Activated naive CD4-positive, alpha-beta T cell treated with anti-CD3 and anti-CD28 coated beads, Interleukin-2, amount 50 U/mL, for 24 hours (primary cell): ENCODE results near the gene DDX1.
"Not testable (repeated sequence)": the region's sequence is repeated elsewhere in the genome, so short reads cannot be mapped to it uniquely, and the experiment has no call there.

ENCODE experiments used
- H3K27ac Mint-ChIP-seq: one replicate; pipeline ENCODE4 v1.8.0; 2021; ENCODE audit warnings: mild to moderate bottlenecking, mixed read lengths
- H3K27me3 Mint-ChIP-seq: one replicate; pipeline ENCODE4 v1.8.0; 2021; ENCODE audit warnings: mixed read lengths
- H3K36me3 Mint-ChIP-seq: one replicate; pipeline ENCODE4 v1.8.0; 2021; ENCODE audit warnings: mixed read lengths
- H3K4me1 Mint-ChIP-seq: one replicate; pipeline ENCODE4 v1.8.0; 2021; ENCODE audit warnings: mixed read lengths
- H3K4me3 Mint-ChIP-seq: one replicate; pipeline ENCODE4 v1.8.0; 2021; ENCODE audit warnings: mild to moderate bottlenecking, mixed read lengths
- H3K9me3 Mint-ChIP-seq: one replicate; pipeline ENCODE4 v1.8.0; 2021; ENCODE audit warnings: mixed read lengths

Gene DDX1

GRCh38 chr2:15672961-15673918 is 81.6 kb downstream of the DDX1 start:
- H3K36me3 Mint-ChIP-seq: no peaks in the 10 kb centered on the region
- H3K9me3 Mint-ChIP-seq: no peaks in the 10 kb centered on the region
- H3K27ac Mint-ChIP-seq: no peak overlapping the region
- H3K27me3 Mint-ChIP-seq: peaks cover 3% of the 10 kb centered on the region
- no peak overlapping the region for H3K4me3 Mint-ChIP-seq
- H3K4me1 Mint-ChIP-seq: no peaks in the 10 kb centered on the region

GRCh38 chr2:15673919-15674636 is 82.4 kb downstream of the DDX1 start:
- H3K27ac Mint-ChIP-seq: no peak overlapping the region
- H3K27me3 Mint-ChIP-seq: peaks cover 3% of the 10 kb centered on the region
- H3K4me1 Mint-ChIP-seq: no peaks in the 10 kb centered on the region
- H3K36me3 Mint-ChIP-seq: no peaks in the 10 kb centered on the region
- H3K4me3 Mint-ChIP-seq: no peak overlapping the region
- no peaks in the 10 kb centered on the region for H3K9me3 Mint-ChIP-seq

GRCh38 chr2:15674637-15675455 is 83.2 kb downstream of the DDX1 start:
- Mint-ChIP-seq H3K4me3 (no peak overlapping the region), H3K27me3 (peaks cover 3% of the 10 kb centered on the region), H3K4me1 (no peaks in the 10 kb centered on the region), H3K36me3 (no peaks in the 10 kb centered on the region), H3K27ac (no peak overlapping the region), H3K9me3 (peaks cover 4% of the 10 kb centered on the region)

GRCh38 chr2:15675456-15676195 is 84.0 kb downstream of the DDX1 start:
- peaks cover 4% of the 10 kb centered on the region for H3K9me3 Mint-ChIP-seq
- H3K4me1 Mint-ChIP-seq: no peaks in the 10 kb centered on the region
- H3K36me3 Mint-ChIP-seq: no peaks in the 10 kb centered on the region
- H3K4me3 Mint-ChIP-seq: no peak overlapping the region
- peaks cover 3% of the 10 kb centered on the region for H3K27me3 Mint-ChIP-seq
- no peak overlapping the region for H3K27ac Mint-ChIP-seq

- Mint-ChIP-seq H3K4me1 (no peaks in the 10 kb centered on the region), H3K27ac (no peak overlapping the region), H3K9me3 (peaks cover 4% of the 10 kb centered on the region), H3K4me3 (no peak overlapping the region), H3K36me3 (no peaks in the 10 kb centered on the region), H3K27me3 (peaks cover 3% of the 10 kb centered on the region)
Measured at GRCh38 chr2:15677141-15677843, 85.6 kb downstream of the DDX1 start.

GRCh38 chr2:15678346-15678745 is 86.7 kb downstream of the DDX1 start:
- Mint-ChIP-seq H3K36me3 (no peaks in the 10 kb centered on the region), H3K4me3 (no peak overlapping the region), H3K9me3 (peaks cover 4% of the 10 kb centered on the region), H3K4me1 (no peaks in the 10 kb centered on the region), H3K27ac (no peak overlapping the region), H3K27me3 (peaks cover 3% of the 10 kb centered on the region)

GRCh38 chr2:15678909-15679308 is 87.2 kb downstream of the DDX1 start:
- Mint-ChIP-seq H3K27ac (no peak overlapping the region), H3K27me3 (no peaks in the 10 kb centered on the region), H3K4me1 (no peaks in the 10 kb centered on the region), H3K4me3 (no peak overlapping the region), H3K36me3 (no peaks in the 10 kb centered on the region), H3K9me3 (peaks cover 4% of the 10 kb centered on the region)

- peaks cover 4% of the 10 kb centered on the region for H3K9me3 Mint-ChIP-seq
- no peak overlapping the region for H3K4me3 Mint-ChIP-seq
- no peak overlapping the region for H3K27ac Mint-ChIP-seq
- H3K4me1 Mint-ChIP-seq: no peaks in the 10 kb centered on the region
- no peaks in the 10 kb centered on the region for H3K27me3 Mint-ChIP-seq
- no peaks in the 10 kb centered on the region for H3K36me3 Mint-ChIP-seq
Measured at GRCh38 chr2:15679386-15679924, 87.8 kb downstream of the DDX1 start.

GRCh38 chr2:15680132-15680531 is 88.5 kb downstream of the DDX1 start:
- not testable (repeated sequence) for H3K9me3 Mint-ChIP-seq, H3K36me3 Mint-ChIP-seq, H3K27me3 Mint-ChIP-seq, H3K4me1 Mint-ChIP-seq, H3K4me3 Mint-ChIP-seq, H3K27ac Mint-ChIP-seq
